ENCODE measurements around the gene PCDHGA11.
"Not testable (repeated sequence)": the region's sequence is repeated elsewhere in the genome, so short reads cannot be mapped to it uniquely, and the experiment has no call there.

DNA sequence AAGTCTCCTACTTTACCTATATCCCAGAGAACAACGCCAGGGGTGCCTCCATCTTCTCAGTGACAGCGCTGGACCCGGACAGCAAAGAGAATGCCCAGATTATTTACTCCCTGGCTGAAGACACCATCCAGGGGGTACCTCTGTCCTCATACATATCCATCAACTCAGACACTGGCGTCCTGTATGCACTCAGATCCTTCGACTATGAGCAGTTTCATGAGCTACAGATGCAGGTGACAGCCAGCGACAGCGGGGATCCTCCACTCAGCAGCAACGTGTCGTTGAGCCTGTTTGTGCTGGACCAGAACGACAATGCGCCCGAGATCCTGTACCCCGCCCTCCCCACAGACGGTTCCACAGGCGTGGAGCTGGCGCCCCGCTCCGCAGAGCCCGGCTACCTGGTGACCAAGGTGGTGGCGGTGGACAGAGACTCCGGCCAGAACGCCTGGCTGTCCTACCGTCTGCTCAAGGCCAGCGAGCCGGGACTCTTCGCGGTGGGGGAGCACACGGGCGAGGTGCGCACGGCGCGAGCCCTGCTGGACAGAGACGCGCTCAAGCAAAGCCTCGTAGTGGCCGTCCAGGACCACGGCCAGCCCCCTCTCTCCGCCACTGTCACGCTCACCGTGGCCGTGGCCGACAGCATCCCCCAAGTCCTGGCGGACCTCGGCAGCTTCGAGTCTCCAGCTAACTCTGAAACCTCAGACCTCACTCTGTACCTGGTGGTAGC, 6.1 kb upstream of the PCDHGA11 start:
- not testable (repeated sequence) for TF ChIP-seq POLR2A (IDR thresholded peaks at IDR 0.05; ENCODE audit: low read length); GATA1 (IDR thresholded peaks at IDR 0.05; ENCODE audit: low read depth, low read length)
